Erythroblast (primary cell): ENCODE measurements around the gene FGF2.

Experiments
- GATA1 ChIP-seq: IDR thresholded peaks from 2 replicates; pipeline ENCODE4 v1.6.1; 2011; ENCODE audit warnings: low read depth, mild to moderate bottlenecking, control low read depth, low read length, moderate library complexity
- POLR2A ChIP-seq: IDR thresholded peaks from 2 replicates; pipeline ENCODE4 v1.6.1; 2011; ENCODE audit warnings: mild to moderate bottlenecking, low read length

- TF ChIP-seq POLR2A = no peak
- TF ChIP-seq GATA1 = no peak
Measured at GRCh38 chr4:122917731-122918130, 91.1 kb downstream of the FGF2 start.
